B cell (primary cell): ENCODE results near the gene NFYC. TPM values are rescaled to one million over a fixed set of nuclear protein-coding genes. Genes with fewer than 3 reads are reported as not detected.

ENCODE experiments used
- ATAC-seq: fragments of 200-7000 bp; cut with Tn5 transposase; one replicate; pipeline ENCODE4 v1.10.0; 2021; ENCODE audit warnings: low read depth, mild to moderate bottlenecking, moderate number of reproducible peaks, moderate library complexity
- CTCF ChIA-PET: fragments of 350-600 bp; sonication (Branson Sonifier 250); formaldehyde crosslinking; loops from one replicate; lab custom pipeline; 2021; ENCODE audit warnings: antibody characterized with exemption, inconsistent platforms; lab: Charles Lee
- POLR2A ChIA-PET: fragments of 350-600 bp; sonication (Branson Sonifier 250); formaldehyde crosslinking; loops from one replicate; lab custom pipeline; 2021; ENCODE audit warnings: antibody characterized with exemption; lab: Charles Lee
- DNase-seq: peaks from one replicate; pipeline ENCODE4 v3.0.0; 2013
- H2AFZ ChIP-seq: 2 replicates; pipeline ENCODE4 v1.6.1; 2012; ENCODE audit warnings: mild to moderate bottlenecking, low read depth, low read length; ENCODE audit not compliant: insufficient read depth, poor library complexity, severe bottlenecking
- H3K27ac ChIP-seq, 2 donors: 1 replicate in 1 of 2; 2 replicates in 1 of 2; pipeline ENCODE4 v1.5.1; 2012 to 2013; ENCODE audit warnings: low read length in 2 of 2, mild to moderate bottlenecking in 2 of 2, moderate library complexity in 1 of 2
- H3K27me3 ChIP-seq, 4 experiments: fragments of 200-600 bp in 1 of 4; sonication (generic) in 1 of 4; replicated peaks in 1 of 4; 1 replicate in 2 of 4; 2 replicates in 2 of 4; pipeline versions ENCODE4 v1.6.1 to v1.7.0; 2013 to 2016; ENCODE audit warnings: low read length in 3 of 4, mild to moderate bottlenecking in 2 of 4, mixed read lengths in 1 of 4, moderate library complexity in 1 of 4; ENCODE audit not compliant: insufficient read depth in 4 of 4, control insufficient read depth in 3 of 4; ENCODE audit errors: control extremely low read depth in 1 of 4
- H3K36me3 ChIP-seq, 2 experiments: replicated peaks in 1 of 2; 1 replicate in 1 of 2; 2 replicates in 1 of 2; pipeline versions ENCODE4 v1.6.1 to v1.7.1; 2013; ENCODE audit warnings: low read length in 1 of 2; ENCODE audit not compliant: insufficient read depth in 2 of 2, control insufficient read depth in 1 of 2; ENCODE audit errors: control extremely low read depth in 1 of 2, extremely low read depth in 1 of 2
- H3K4me1 ChIP-seq, 2 donors: fragments of 200-600 bp in 1 of 2; sonication (generic) in 1 of 2; 1 replicate in 1 of 2; 2 replicates in 1 of 2; pipeline versions ENCODE4 v1.5.1 to v1.6.1; 2013 to 2017; ENCODE audit warnings: low read length in 2 of 2; ENCODE audit not compliant: control insufficient read depth in 2 of 2, insufficient read depth in 2 of 2
- H3K4me2 ChIP-seq: replicated peaks from 2 replicates; pipeline ENCODE3; 2012; ENCODE audit warnings: mild to moderate bottlenecking, low read depth, low read length; ENCODE audit not compliant: poor library complexity, severe bottlenecking
- H3K4me3 ChIP-seq, 5 experiments: fragments of 200-600 bp in 1 of 5; sonication (generic) in 1 of 5; 1 replicate in 3 of 5; 2 replicates in 2 of 5; pipeline versions ENCODE4 v1.5.1 to v1.7.0; 2011 to 2016; ENCODE audit warnings: low read length in 4 of 5, mild to moderate bottlenecking in 4 of 5, low read depth in 2 of 5, control low read depth in 1 of 5, moderate library complexity in 1 of 5; ENCODE audit not compliant: insufficient read depth in 1 of 5; ENCODE audit errors: control extremely low read depth in 1 of 5, extremely low read depth in 1 of 5
- H3K79me2 ChIP-seq: fragments of 200-600 bp; sonication (generic); one replicate; pipeline ENCODE4 v1.6.0; 2016; ENCODE audit warnings: low read length; ENCODE audit not compliant: control insufficient read depth, insufficient read depth
- H3K9ac ChIP-seq: fragments of 200-600 bp; sonication (generic); 2 replicates; pipeline ENCODE4 v1.6.1; 2017; ENCODE audit warnings: mild to moderate bottlenecking, low read length, moderate library complexity
- H3K9me3 ChIP-seq, 3 donors: one replicate each; pipeline versions ENCODE4 v1.6.1 to v1.7.1; 2013; ENCODE audit warnings: low read length in 2 of 3; ENCODE audit not compliant: control insufficient read depth in 2 of 3, insufficient read depth in 1 of 3; ENCODE audit errors: control extremely low read depth in 1 of 3
- H4K20me1 ChIP-seq: 2 replicates; pipeline ENCODE4 v1.6.0; 2012; ENCODE audit warnings: mild to moderate bottlenecking, low read length; ENCODE audit not compliant: insufficient read depth, control insufficient read depth, poor library complexity, severe bottlenecking
- H3K27ac Mint-ChIP-seq: one replicate; pipeline ENCODE4 v1.8.0; 2021; ENCODE audit warnings: mixed read lengths
- H3K27me3 Mint-ChIP-seq: one replicate; pipeline ENCODE4 v1.8.0; 2021; ENCODE audit warnings: mixed read lengths
- H3K4me1 Mint-ChIP-seq: one replicate; pipeline ENCODE4 v1.8.0; 2021; ENCODE audit warnings: mixed read lengths
- H3K4me3 Mint-ChIP-seq: one replicate; pipeline ENCODE4 v1.8.0; 2021; ENCODE audit warnings: mixed read lengths
- H3K9me3 Mint-ChIP-seq: one replicate; pipeline ENCODE4 v1.8.0; 2022; ENCODE audit warnings: mixed read lengths; ENCODE audit not compliant: insufficient read depth
- CTCF ChIP-seq: fragments of 200-600 bp; IDR thresholded peaks from one replicate; pipeline ENCODE4 v1.8.0; 2022; ENCODE audit warnings: antibody characterized with exemption, mild to moderate bottlenecking
- EZH2 ChIP-seq: IDR thresholded peaks from 2 replicates; pipeline ENCODE4 v1.6.1; 2012; ENCODE audit warnings: borderline replicate concordance, low read depth, mild to moderate bottlenecking, moderate library complexity, low read length; ENCODE audit not compliant: insufficient read depth, poor library complexity, severe bottlenecking
- WGBS: methylation state at CpG from one replicate; pipeline ENCODE4 v1.1.5; 2013; ENCODE audit warnings: missing lambda C conversion rate; ENCODE audit not compliant: insufficient coverage; 5-methylcytosine and 5-hydroxymethylcytosine counted together
- intact Hi-C: fragments of 100-400 bp; cut with micrococcal nuclease; formaldehyde crosslinking; loops from one replicate; pipeline ENCODE4 v1.10.0; 2022
- polyA plus RNA-seq: library from polyadenylated mRNA; depleted of rRNA; stranded (reverse); fragments of >200 nt; gene quantifications from 2 replicates; pipeline ENCODE4 v1.2.3, GENCODE V29; 2012
- small RNA-seq: library from RNA; depleted of rRNA; stranded (forward); fragments of <200 nt; gene quantifications from one replicate; pipeline ENCODE3, GENCODE V24; 2012; ENCODE audit warnings: low replicate concordance, low read depth; ENCODE audit not compliant: insufficient read length
- total RNA-seq, 2 donors: library from RNA; stranded (reverse); fragments of 120-200 nt in 1 of 2; gene quantifications; 1 replicate in 1 of 2; 2 replicates in 1 of 2; pipeline versions ENCODE4 v1.2.3 to v1.2.4, GENCODE V29; 2013 to 2022

The NFYC gene
- total and polyA plus RNA-seq, 2 donors (not counting 1 experiment from before 2014, with no cell fraction given), result 88.7 to 123 TPM

GRCh38 chr1:40820251-40820797 is 128.8 kb downstream of the NFYC start:
- H3K27ac ChIP-seq, result no peak overlapping the region
- H3K79me2 ChIP-seq, result no peaks in the 10 kb centered on the region
- Mint-ChIP-seq H3K4me1 (peaks cover 15% of the 10 kb centered on the region), H3K27ac (no peak overlapping the region), H3K27me3 (no peaks in the 10 kb centered on the region), H3K4me3 (no peak overlapping the region), H3K9me3 (no peaks in the 10 kb centered on the region)
- H3K9ac ChIP-seq, result no peak overlapping the region
- no peaks in the 10 kb centered on the region for H4K20me1 ChIP-seq
- no peak overlapping the region for H3K4me2 ChIP-seq
- 95% methylated on average over 2 of the region's 3 CpGs for WGBS
- DNase-seq (no peak), ATAC-seq (no peak)
- TF ChIP-seq EZH2 (no peak), CTCF (no peak)
- H3K4me3 ChIP-seq, result no peak overlapping the region
- H3K27me3 ChIP-seq, result peaks cover 0 to 6% (median 0%) of the 10 kb centered on the region in 4 experiments
- ChIA-PET POLR2A (no interaction called here), CTCF (interaction anchor here (1.9 kb wide), 1 partner anchor 45 kb away, joined by 5 read pairs; no protein-coding TSS in a partner anchor)
- no peak overlapping the region for H2AFZ ChIP-seq
- H3K9me3 ChIP-seq, result peaks cover 0 to 2% (median 0%) of the 10 kb centered on the region in 3 donors
- H3K4me1 ChIP-seq, result peaks cover 4 to 14% of the 10 kb centered on the region in 2 donors
- intact Hi-C loops, result no loop called here
- H3K36me3 ChIP-seq, result no peaks in the 10 kb centered on the region

Small RNA genes within 50 kb of the gene (small RNA-seq; reads per million reads assigned to genes)
- 3.0 reads per million, percentile 45 among the genes with 10 or more reads in this experiment for gene MIR30C1
- 898 reads per million, percentile 98 among the genes with 10 or more reads in this experiment for gene MIR30E
- gene RN7SL326P, result not detected

Other genes starting within 250 kb of the NFYC start
- 10.8 and 11.8 TPM in 2 replicates for gene ZFP69B, start 241.2 kb upstream of the NFYC start, total RNA-seq
- gene ZFP69B, start 241.2 kb upstream of the NFYC start, polyA plus RNA-seq, result 0.88 and 1.0 TPM in 2 replicates
- gene ZFP69, start 214.4 kb upstream of the NFYC start, total RNA-seq, result 7.5 TPM in 2 replicates
- 2.2 and 2.9 TPM in 2 replicates for gene ZFP69, start 214.4 kb upstream of the NFYC start, polyA plus RNA-seq
- gene EXO5, start 182.9 kb upstream of the NFYC start, total RNA-seq, result 13.9 and 16.9 TPM in 2 replicates
- 5.7 and 6.6 TPM in 2 replicates for gene EXO5, start 182.9 kb upstream of the NFYC start, polyA plus RNA-seq
- 6.3 and 7.4 TPM in 2 replicates for gene ZNF684, start 160.1 kb upstream of the NFYC start, total RNA-seq
- gene ZNF684, start 160.1 kb upstream of the NFYC start, polyA plus RNA-seq, result 2.9 and 3.5 TPM in 2 replicates
- 5.4 and 5.9 TPM in 2 replicates for gene RIMS3, start 26.0 kb upstream of the NFYC start, total RNA-seq
- 0.78 and 1.1 TPM in 2 replicates for gene RIMS3, start 26.0 kb upstream of the NFYC start, polyA plus RNA-seq
- gene KCNQ4, start 92.1 kb downstream of the NFYC start, total RNA-seq, result 0.20 and 0.34 TPM in 2 replicates
- gene KCNQ4, start 92.1 kb downstream of the NFYC start, polyA plus RNA-seq, result 0.16 and 0.35 TPM in 2 replicates
- 3.1 and 3.2 TPM in 2 replicates for gene CITED4, start 170.7 kb downstream of the NFYC start, total RNA-seq
- gene CITED4, start 170.7 kb downstream of the NFYC start, polyA plus RNA-seq, result 4.1 and 5.6 TPM in 2 replicates